Measurements from ENCODE around the gene TAS2R46.
"Not testable (repeated sequence)": the region's sequence is repeated elsewhere in the genome, so short reads cannot be mapped to it uniquely, and the experiment has no call there.

The TAS2R46 gene

DNA sequence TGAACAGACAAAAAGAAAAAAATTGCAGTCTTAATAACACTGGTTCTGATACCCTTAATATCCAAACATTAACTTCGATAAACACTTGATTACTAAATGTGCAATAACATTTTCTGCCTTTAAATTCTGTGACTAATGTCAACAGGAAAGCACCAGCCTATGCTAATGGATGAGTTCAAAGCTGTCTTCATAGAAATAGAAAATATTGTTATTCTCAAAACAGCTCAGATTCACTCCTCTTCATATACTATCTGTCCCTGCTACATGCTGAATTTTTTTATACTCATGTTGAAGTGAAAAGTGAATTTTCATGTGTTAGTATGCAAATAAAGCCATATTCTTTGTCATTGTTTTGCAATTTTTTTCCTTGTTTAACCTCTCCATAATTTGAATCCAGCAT is 16.2 kb upstream of the TAS2R46 start:
- no peak for DNase-seq (ENCODE audit: insufficient read length, low spot score)
- TF ChIP-seq POLR2A (IDR thresholded peaks at IDR 0.05; ENCODE audit: low read depth, low read length) (no peak), POU2F2 (IDR thresholded peaks at IDR 0.05; ENCODE audit: low read depth, low read length) (no peak), TAF1 (IDR thresholded peaks at IDR 0.05; ENCODE audit: low read depth, low read length) (no peak), PAX5 (IDR thresholded peaks at IDR 0.05; ENCODE audit: insufficient read depth, low read length, severe bottlenecking) (no peak), SPI1 (IDR thresholded peaks at IDR 0.05; ENCODE audit: low read depth, low read length) (no peak), POLR2AphosphoS5 (IDR thresholded peaks at IDR 0.05; ENCODE audit: low read depth, low read length) (no peak)
- FAIRE-seq, result no peak

DNA sequence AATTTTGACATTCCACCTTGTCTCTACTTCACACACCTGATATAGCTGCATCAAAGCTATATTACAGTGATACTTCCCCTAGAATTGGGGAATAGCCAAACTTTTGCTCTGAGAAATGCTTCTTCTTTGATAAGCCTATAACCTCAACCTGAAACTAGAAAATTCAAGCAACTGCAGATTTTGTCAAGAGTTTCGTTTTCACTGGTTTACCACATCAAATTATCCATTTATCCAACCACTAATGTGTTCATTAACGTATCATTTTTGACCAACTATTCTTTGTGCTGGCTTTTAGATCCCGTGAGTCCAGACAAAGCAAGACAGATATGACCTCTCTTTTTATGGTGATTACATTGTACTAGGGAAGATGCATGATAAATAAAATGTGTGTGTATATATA is 13.5 kb upstream of the TAS2R46 start:
- no peak for FAIRE-seq
- DNase-seq (ENCODE audit: insufficient read length, low spot score), result no peak
- no peak for TF ChIP-seq SPI1 (IDR thresholded peaks at IDR 0.05; ENCODE audit: low read depth, low read length)
- TF ChIP-seq POU2F2 (IDR thresholded peaks at IDR 0.05; ENCODE audit: low read depth, low read length), result no peak
- TF ChIP-seq TAF1 (IDR thresholded peaks at IDR 0.05; ENCODE audit: low read depth, low read length), result no peak
- no peak for TF ChIP-seq POLR2A (IDR thresholded peaks at IDR 0.05; ENCODE audit: low read depth, low read length)
- TF ChIP-seq PAX5 (IDR thresholded peaks at IDR 0.05; ENCODE audit: insufficient read depth, low read length, severe bottlenecking), result no peak
- no peak for TF ChIP-seq POLR2AphosphoS5 (IDR thresholded peaks at IDR 0.05; ENCODE audit: low read depth, low read length)

DNA sequence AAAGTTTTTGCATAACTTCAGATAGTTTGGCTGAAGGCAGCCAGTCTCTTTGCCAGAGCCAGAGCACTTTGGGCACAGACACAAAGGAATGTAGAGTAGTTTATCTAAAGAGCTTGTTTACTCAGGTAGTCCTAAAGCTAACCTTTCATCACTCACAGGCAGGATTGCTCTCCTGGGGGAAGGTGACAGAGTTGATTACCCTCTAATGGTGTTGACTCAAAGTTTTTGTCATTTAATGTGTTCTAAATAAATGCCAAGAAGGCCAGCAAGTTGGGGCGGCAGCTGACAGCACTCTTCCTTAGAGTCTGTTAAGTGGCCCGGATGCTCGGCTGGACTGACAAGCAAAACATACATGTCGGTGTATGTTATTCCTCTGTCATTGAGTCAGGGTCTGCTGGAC is 9.3 kb upstream of the TAS2R46 start:
- DNase-seq (ENCODE audit: insufficient read length, low spot score) (no peak), FAIRE-seq (no peak)
- TF ChIP-seq POLR2AphosphoS5 (IDR thresholded peaks at IDR 0.05; ENCODE audit: low read depth, low read length) (no peak), TAF1 (IDR thresholded peaks at IDR 0.05; ENCODE audit: low read depth, low read length) (no peak), POU2F2 (IDR thresholded peaks at IDR 0.05; ENCODE audit: low read depth, low read length) (no peak), SPI1 (IDR thresholded peaks at IDR 0.05; ENCODE audit: low read depth, low read length) (no peak), POLR2A (IDR thresholded peaks at IDR 0.05; ENCODE audit: low read depth, low read length) (no peak), PAX5 (IDR thresholded peaks at IDR 0.05; ENCODE audit: insufficient read depth, low read length, severe bottlenecking) (no peak)

GRCh38 chr12:11070999-11071398 is 8.9 kb upstream of the TAS2R46 start:
- TF ChIP-seq SPI1 (IDR thresholded peaks at IDR 0.05; ENCODE audit: low read depth, low read length) (no peak), POLR2A (IDR thresholded peaks at IDR 0.05; ENCODE audit: low read depth, low read length) (no peak)
- FAIRE-seq (no peak), DNase-seq (ENCODE audit: insufficient read length, low spot score) (no peak)

- FAIRE-seq (no peak), DNase-seq (ENCODE audit: insufficient read length, low spot score) (no peak)
- no peak for TF ChIP-seq PAX5 (IDR thresholded peaks at IDR 0.05; ENCODE audit: insufficient read depth, low read length, severe bottlenecking)
- no peak for TF ChIP-seq POLR2A (IDR thresholded peaks at IDR 0.05; ENCODE audit: low read depth, low read length)
- no peak for TF ChIP-seq POU2F2 (IDR thresholded peaks at IDR 0.05; ENCODE audit: low read depth, low read length)
- no peak for TF ChIP-seq TAF1 (IDR thresholded peaks at IDR 0.05; ENCODE audit: low read depth, low read length)
- TF ChIP-seq SPI1 (IDR thresholded peaks at IDR 0.05; ENCODE audit: low read depth, low read length), result no peak
- TF ChIP-seq POLR2AphosphoS5 (IDR thresholded peaks at IDR 0.05; ENCODE audit: low read depth, low read length), result no peak
These were observed 7.8 kb upstream of the TAS2R46 start for GRCh38 chr12:11069854-11070365.

DNA sequence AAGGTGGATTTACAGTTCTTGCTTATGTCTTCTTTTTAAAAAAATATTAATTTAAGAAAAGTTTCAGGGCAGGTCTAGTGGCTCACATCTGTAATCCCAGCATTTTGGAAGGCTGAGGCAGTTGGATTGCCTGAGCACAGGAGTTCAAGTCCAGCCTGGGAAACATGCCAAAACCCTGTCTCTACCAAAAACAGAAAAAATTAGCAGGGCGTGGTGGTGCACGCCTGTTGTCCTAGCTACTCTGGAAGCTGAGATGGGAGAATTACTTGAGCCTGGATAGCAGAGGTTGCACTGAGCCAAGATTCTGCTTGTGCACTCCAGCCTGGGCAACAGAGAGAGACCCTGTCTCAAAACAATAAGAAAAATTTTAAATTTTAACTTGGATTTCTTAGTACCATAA is 5.4 kb upstream of the TAS2R46 start:
- no peak for FAIRE-seq
- TF ChIP-seq POU2F2 (IDR thresholded peaks at IDR 0.05; ENCODE audit: low read depth, low read length) (no peak), PAX5 (IDR thresholded peaks at IDR 0.05; ENCODE audit: insufficient read depth, low read length, severe bottlenecking) (no peak), TAF1 (IDR thresholded peaks at IDR 0.05; ENCODE audit: low read depth, low read length) (no peak), POLR2A (IDR thresholded peaks at IDR 0.05; ENCODE audit: low read depth, low read length) (no peak), POLR2AphosphoS5 (IDR thresholded peaks at IDR 0.05; ENCODE audit: low read depth, low read length) (no peak), SPI1 (IDR thresholded peaks at IDR 0.05; ENCODE audit: low read depth, low read length) (no peak)
- no peak for DNase-seq (ENCODE audit: insufficient read length, low spot score)

DNA sequence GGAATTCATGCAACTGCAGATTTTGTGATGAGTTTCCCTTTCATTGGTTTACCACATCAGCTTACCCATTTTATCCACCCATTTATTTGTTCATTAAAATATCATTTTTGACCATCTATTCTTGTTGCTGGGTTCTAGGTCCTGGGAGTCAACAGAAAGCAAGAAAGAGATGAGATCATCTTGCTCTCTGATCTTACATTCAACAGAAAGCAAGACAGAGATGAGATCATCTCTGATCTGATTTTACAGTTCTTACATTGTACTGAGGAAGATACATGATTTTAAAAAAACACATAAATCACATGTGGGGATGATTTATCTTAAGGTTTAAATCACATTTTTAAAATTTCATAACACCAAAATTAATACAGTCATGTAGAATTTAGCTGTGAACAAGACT is 2.3 kb downstream of the TAS2R46 start:
- TF ChIP-seq POU2F2 (IDR thresholded peaks at IDR 0.05; ENCODE audit: low read depth, low read length), result no peak
- no peak for TF ChIP-seq SPI1 (IDR thresholded peaks at IDR 0.05; ENCODE audit: low read depth, low read length)
- TF ChIP-seq TAF1 (IDR thresholded peaks at IDR 0.05; ENCODE audit: low read depth, low read length), result no peak
- no peak for TF ChIP-seq POLR2AphosphoS5 (IDR thresholded peaks at IDR 0.05; ENCODE audit: low read depth, low read length)
- no peak for TF ChIP-seq POLR2A (IDR thresholded peaks at IDR 0.05; ENCODE audit: low read depth, low read length)
- no peak for TF ChIP-seq PAX5 (IDR thresholded peaks at IDR 0.05; ENCODE audit: insufficient read depth, low read length, severe bottlenecking)
- no peak for FAIRE-seq
- DNase-seq (ENCODE audit: insufficient read length, low spot score), result no peak

- FAIRE-seq (peak; percentile 76), DNase-seq (ENCODE audit: insufficient read length, low spot score) (no peak)
- TF ChIP-seq POLR2AphosphoS5 (IDR thresholded peaks at IDR 0.05; ENCODE audit: low read depth, low read length), result no peak
- TF ChIP-seq SPI1 (IDR thresholded peaks at IDR 0.05; ENCODE audit: low read depth, low read length), result no peak
- TF ChIP-seq POLR2A (IDR thresholded peaks at IDR 0.05; ENCODE audit: low read depth, low read length), result no peak
- no peak for TF ChIP-seq TAF1 (IDR thresholded peaks at IDR 0.05; ENCODE audit: low read depth, low read length)
- no peak for TF ChIP-seq POU2F2 (IDR thresholded peaks at IDR 0.05; ENCODE audit: low read depth, low read length)
- no peak for TF ChIP-seq PAX5 (IDR thresholded peaks at IDR 0.05; ENCODE audit: insufficient read depth, low read length, severe bottlenecking)
These were observed 3.1 kb downstream of the TAS2R46 start for GRCh38 chr12:11059041-11059440.

GRCh38 chr12:11055306-11055705 is 6.8 kb downstream of the TAS2R46 start:
- no peak for DNase-seq (ENCODE audit: insufficient read length, low spot score)
- no peak for FAIRE-seq
- no peak for TF ChIP-seq TAF1 (IDR thresholded peaks at IDR 0.05; ENCODE audit: low read depth, low read length)
- TF ChIP-seq PAX5 (IDR thresholded peaks at IDR 0.05; ENCODE audit: insufficient read depth, low read length, severe bottlenecking), result no peak
- TF ChIP-seq POLR2A (IDR thresholded peaks at IDR 0.05; ENCODE audit: low read depth, low read length), result no peak
- no peak for TF ChIP-seq POLR2AphosphoS5 (IDR thresholded peaks at IDR 0.05; ENCODE audit: low read depth, low read length)
- TF ChIP-seq SPI1 (IDR thresholded peaks at IDR 0.05; ENCODE audit: low read depth, low read length), result no peak
- no peak for TF ChIP-seq POU2F2 (IDR thresholded peaks at IDR 0.05; ENCODE audit: low read depth, low read length)

DNA sequence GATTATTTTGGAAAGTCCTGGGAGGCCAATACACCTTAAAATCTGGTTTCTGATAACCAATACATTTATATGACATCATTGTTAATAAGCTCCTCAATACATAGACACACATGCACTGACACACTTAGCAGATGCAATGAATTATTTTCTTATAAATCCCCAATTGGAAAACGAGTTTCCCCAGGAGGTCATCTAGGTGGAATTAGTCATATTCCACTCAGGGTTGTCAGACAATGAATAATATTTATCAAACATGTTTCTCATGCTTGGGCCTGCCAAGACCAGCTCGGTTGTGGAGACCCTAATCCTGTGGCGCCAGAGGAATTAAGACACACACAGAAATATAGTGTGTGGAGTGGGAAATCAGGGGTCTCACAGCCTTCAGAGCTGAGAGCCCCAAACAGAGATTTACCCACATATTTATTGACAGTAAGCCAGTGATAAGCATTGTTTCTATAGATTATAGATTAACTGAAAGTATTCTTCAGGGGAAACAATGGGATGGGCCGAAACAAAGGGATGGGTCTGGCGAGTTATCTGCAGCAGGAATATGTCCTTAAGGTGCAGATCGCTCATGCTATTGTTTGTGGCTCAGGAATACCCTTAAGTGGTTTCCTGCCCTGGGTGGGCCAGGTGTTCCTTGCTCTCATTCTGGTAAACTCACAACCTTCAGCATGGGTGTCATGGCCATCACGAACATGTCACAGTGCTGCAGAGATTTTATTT is 12.1 kb downstream of the TAS2R46 start:
- not testable (repeated sequence) for FAIRE-seq; DNase-seq (ENCODE audit: insufficient read length, low spot score)

DNA sequence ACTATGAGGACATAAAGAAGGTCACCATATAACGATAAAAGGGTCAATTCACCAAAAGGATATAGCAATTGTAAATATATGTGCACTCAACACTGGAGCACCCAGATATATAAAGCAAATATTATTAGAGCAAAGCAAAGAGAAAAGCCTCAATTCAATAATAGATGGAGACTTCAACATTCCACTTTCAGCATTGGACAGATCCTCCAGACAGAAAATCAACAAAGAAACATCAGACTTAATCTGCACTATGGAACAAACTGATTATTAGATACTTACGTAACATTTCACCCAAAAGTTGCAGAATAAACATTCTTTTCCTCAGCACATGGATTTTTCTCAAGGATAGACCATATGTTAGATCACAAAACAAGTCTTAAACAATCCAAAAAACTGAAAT is 20.7 kb downstream of the TAS2R46 start:
- DNase-seq (ENCODE audit: insufficient read length, low spot score), result not testable (repeated sequence)

More for the DNA sequence above, 20.7 kb downstream of the TAS2R46 start:
- FAIRE-seq, result peak; percentile 66

Measured in GM12891 (cell line).